ENCODE measurements around the gene ESRRA. TPM values are rescaled to one million over a fixed set of nuclear protein-coding genes. Genes with fewer than 3 reads are reported as not detected.
A peak's percentile ranks its signal among the peaks of the same experiment; 100 is the strongest.

The ESRRA gene
- total RNA-seq, 1 donor from 2014 or later, result 256 TPM

GRCh38 chr11:64268893-64269539, 36.3 kb upstream of the ESRRA start:
- ATAC-seq (peak; percentile 22), DNase-seq (peak; percentile 81)
- intact Hi-C loops (cut with micrococcal nuclease), result no loop called here

DNA sequence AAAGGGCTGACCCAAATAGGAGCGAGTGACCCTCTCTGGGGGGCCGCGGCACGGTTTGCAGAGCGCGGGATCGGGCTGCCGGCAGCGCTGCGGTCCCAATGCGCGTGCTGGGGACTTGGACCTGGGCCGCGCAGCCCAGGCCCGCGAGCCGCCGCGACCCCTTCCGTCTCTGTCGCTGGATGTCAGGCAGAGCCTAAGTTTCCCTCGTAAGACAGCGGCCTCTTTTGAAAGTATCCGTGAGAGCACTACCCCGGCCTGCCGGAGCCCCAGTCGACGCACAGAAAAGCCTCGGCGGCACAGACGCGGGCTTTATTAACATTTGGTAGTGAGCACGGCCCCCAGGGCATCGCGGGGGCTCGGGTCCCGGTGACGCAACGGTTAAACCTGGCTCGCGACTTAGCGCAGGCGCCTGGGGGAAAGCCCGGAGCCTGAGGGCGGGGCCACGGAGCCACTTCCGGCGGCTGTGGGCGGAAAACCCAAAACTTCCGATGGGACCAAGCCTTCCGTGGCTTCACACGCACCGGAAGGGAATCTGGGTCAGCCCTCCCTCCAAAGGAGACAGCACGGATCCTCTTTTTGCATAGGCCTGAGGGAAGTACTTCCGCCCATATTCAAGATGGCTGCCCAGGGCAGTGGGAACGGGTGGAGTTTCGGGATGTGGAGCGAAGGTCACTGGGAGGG, 35.6 kb upstream of the ESRRA start:
- ATAC-seq, result peak; percentile 85
- intact Hi-C loops (cut with micrococcal nuclease), result no loop called here
- DNase-seq, result peak; percentile 98

DNA sequence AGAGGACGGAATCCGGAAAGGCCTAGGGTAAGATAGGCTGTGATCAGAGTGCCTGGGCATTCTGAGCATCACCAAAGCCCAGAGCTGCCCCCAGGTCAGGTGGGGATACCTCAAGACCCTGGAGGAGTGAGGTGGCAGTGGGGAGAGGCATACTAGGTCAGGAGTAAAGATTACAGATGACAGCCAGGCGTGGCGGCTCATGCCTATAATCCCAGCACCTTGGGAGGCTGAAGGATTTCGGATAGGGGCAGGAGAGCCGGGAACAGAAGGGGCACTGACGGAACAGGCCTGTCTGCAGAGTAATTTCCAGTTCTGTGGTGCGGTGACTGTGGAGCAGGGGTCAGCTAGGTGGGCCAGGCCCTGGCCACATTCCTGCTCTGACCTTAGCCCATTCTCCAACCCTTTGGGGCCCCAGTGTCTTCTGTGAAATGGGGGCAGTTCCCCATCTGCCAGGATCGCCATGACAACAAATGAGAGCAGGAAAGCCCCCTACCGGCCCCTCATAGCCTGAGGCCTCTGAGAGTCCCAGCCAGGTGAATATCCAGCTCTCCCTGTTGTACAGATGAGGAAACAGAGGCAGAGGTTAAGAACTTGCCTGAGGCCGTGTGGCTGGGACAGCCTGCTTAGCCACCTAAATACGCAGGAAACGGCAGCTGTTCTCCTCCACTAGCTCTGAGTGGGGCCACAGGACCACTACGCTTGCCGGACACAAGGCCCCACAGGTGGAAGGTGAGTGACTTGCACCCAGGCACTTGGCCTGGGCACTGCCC, 30.1 kb upstream of the ESRRA start:
- DNase-seq, result no peak
- intact Hi-C loops (cut with micrococcal nuclease), result no loop called here
- no peak for ATAC-seq

DNA sequence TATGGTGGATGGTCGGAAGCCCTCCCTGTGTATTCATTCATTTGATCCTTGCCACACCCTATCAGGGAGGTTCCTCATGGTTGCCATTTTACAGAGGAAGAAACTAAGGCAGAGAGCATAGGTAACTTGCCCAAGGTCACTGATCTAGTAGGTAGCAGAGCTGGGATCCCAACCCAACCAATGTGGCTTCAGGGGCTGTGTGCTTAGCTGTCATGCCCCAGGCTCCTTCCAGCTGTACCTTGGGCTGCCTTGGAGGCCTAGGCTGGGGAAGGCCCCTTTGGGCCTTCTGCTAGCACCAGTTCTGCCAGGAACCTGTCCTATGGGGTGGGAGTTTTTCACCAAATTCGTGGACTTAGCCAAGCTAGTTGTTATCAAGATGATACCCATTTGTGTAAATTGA, 29.5 kb upstream of the ESRRA start:
- intact Hi-C loops (cut with micrococcal nuclease), result no loop called here
- ATAC-seq (no peak), DNase-seq (no peak)

GRCh38 chr11:64276653-64277431, 28.5 kb upstream of the ESRRA start:
- no peak for ATAC-seq
- no peak for DNase-seq
- intact Hi-C loops (cut with micrococcal nuclease), result no loop called here

GRCh38 chr11:64278576-64279190, 26.6 kb upstream of the ESRRA start:
- intact Hi-C loops (cut with micrococcal nuclease), result no loop called here
- DNase-seq, result no peak
- no peak for ATAC-seq

DNA sequence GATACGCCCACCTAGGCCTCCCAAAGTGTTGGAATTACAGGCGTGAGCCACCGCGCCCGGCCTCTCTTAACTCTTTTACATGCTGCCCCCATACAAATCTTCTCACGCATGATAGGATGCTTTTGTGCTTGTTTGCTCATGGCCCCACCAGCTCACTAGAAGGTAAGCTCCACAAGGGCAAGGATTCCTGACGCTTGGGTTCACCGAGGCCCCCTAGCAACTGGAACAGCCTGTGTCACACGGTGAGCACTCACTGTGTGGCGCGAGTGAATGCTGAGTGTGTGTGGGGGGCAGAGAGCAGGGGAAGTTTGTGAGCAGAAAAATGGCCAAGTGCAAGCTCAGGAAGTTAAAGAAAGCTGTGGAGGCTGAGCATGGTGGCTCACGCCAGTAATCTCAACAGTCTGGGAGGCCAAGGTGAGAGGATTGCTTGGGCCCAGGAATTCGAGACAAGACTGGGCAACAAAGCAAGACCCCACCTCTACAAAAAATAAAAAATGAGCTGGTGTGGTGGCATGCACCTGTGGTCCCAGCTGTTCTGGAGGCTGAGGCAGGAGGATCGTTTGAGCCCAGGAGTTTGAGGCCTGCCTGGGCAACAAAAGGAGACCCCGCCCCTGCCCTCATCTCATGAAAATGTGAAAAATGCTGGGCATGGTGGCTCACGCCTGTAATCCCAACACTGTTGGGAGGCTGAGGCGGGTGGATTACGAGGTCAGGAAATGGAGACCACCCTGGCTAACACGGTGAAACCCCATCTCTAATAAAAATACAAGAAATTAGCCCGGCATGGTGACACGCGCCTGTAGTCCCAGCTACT, 23.2 kb upstream of the ESRRA start:
- ATAC-seq (no peak), DNase-seq (no peak)
- intact Hi-C loops (cut with micrococcal nuclease), result no loop called here

GRCh38 chr11:64283092-64283491, 22.2 kb upstream of the ESRRA start:
- no peak for ATAC-seq
- no peak for DNase-seq
- intact Hi-C loops (cut with micrococcal nuclease), result no loop called here

DNA sequence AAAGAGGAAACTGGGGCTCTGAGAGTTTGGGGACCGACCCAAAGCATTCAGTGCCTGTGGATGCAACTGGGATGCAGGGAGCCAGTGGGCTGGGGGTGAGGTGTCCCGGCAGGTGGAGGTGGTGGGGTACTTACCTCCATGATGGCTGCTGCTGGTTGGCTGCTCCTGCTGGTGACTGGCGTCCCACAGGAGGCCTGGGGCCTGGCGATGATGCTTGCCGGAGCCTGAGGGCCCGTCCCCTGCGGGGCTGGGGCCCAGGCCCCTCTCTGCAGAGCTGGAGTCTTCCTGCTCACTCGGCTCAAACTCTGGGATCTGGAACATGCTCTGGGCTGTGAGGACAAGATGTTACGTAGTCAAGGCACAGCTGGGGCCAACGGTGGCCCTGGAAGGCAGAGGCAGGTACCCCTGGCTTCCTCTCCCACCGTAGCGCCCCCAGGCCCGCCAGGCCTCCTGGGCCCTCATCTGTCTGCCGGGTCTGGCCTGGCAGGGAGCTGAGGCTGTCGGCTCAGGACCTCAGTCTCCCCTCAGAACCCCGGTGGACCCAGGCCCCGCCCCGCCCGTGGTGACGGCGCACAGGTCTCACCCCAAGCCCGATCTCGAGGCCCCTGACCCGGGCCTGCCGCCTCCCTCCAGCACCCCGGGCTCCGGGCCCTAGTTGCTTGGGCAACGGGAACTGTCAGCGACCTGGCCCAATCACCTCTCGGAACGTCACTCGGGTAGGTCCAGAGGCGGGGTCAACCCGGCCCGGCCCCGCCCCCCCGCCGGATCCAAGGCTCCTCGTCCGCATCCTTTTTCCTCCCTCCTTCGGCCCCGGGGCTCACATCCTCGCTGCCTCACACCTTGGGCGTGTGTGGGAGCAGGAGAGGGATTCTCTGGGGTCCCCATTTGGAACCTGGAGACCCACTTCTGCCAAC, 21.0 kb upstream of the ESRRA start, which contains the start of gene BAD:
Gene BAD (minus strand): TSS at position 618 of the 914 bp plus-strand sequence. CDS start 297 bp downstream, at position 321.
- intact Hi-C loops (cut with micrococcal nuclease), result no loop called here
- ATAC-seq, result peak; percentile 90

GRCh38 chr11:64284962-64285884, 20.1 kb upstream of the ESRRA start, which contains the start of gene GPR137:
TSS of gene GPR137 (plus strand) at chr11:64285848. CDS start at chr11:64286525, 677 bp downstream.
- ATAC-seq, result peak; percentile 80
- peak; percentile 93 for DNase-seq
- intact Hi-C loops (cut with micrococcal nuclease), result no loop called here

More for the DNA sequence above, 21.0 kb upstream of the ESRRA start, which contains the start of gene BAD:
- DNase-seq, result peak; percentile 97

DNA sequence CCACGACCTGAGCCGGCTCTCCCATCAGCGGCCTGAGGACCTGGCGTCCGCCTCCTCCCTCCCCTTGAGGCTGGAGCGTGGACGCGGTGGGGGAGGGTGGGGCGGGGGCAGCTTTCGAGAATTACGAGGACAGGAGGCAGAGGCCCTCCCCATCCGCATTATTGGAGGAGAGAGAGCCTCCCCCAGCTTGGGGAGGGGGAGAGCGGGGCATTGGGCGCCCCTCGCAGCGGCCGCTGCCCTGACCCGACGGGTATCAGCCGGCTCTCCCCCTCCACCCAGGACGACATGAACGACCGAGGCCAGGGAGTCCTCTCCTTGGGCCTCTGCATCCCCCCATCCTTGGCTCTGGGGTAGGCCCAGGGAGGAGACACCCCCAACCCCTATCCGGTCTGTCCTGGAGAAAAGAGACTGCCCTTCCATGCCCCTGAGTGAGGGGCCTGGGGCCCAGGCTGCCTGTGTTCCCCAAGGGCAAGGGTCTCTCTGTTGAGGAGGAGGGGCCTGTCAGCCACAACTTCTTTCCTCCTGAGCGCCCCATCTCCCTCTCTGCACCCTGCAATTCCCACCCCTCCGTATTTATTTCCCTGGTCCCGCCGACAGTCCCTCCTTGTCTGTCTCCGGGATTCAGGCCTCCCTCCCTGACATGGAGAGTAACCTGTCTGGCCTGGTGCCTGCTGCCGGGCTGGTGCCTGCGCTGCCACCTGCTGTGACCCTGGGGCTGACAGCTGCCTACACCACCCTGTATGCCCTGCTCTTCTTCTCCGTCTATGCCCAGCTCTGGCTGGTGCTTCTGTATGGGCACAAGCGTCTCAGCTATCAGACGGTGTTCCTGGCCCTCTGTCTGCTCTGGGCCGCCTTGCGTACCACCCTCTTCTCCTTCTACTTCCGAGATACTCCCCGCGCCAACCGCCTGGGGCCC, 19.2 kb upstream of the ESRRA start:
- no peak for ATAC-seq
- intact Hi-C loops (cut with micrococcal nuclease), result no loop called here

DNA sequence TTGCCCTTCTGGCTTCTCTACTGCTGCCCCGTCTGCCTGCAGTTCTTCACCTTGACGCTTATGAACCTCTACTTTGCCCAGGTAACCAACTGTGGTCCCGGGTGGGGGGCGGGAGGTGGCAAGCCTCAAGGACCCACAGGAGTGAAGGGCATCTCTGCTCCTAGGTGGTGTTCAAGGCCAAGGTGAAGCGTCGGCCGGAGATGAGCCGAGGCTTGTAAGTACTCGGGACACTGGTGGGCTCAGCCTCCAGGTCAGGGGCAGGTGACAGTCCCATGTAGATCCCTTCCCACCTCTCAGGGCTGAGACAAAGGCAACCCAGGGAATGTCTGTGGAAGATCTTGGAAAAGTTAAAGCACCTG, 18.5 kb upstream of the ESRRA start:
- intact Hi-C loops (cut with micrococcal nuclease), result no loop called here
- no peak for DNase-seq
- no peak for ATAC-seq

More for the DNA sequence above, 19.2 kb upstream of the ESRRA start:
- no peak for DNase-seq

GRCh38 chr11:64287676-64288352, 17.5 kb upstream of the ESRRA start:
- intact Hi-C loops (cut with micrococcal nuclease), result no loop called here
- DNase-seq (no peak), ATAC-seq (no peak)

DNA sequence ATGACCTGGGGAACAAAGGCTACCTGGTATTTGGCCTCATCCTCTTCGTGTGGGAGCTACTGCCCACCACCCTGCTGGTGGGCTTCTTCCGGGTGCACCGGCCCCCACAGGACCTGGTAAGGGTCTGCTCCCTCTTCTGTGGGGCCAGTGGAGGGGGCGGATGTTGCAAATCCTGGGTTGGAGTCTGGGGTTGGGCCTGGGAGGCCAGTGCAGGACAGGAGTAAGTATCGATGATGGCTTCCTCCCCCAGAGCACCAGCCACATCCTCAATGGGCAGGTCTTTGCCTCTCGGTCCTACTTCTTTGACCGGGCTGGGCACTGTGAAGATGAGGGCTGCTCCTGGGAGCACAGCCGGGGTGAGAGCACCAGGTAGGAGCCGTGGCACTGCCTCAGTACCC, 17.0 kb upstream of the ESRRA start:
- intact Hi-C loops (cut with micrococcal nuclease), result no loop called here
- no peak for ATAC-seq
- no peak for DNase-seq
